NCI-H2029 treated with DMSO at 0.1 percent for 48 hours (cell line): ENCODE data around the gene EEF1A1.
"Not testable (repeated sequence)": the region's sequence is repeated elsewhere in the genome, so short reads cannot be mapped to it uniquely, and the experiment has no call there.

Source experiments
- DNase-seq: peaks from one replicate; lab custom pipeline; 2025; lab: John Stamatoyannopoulos, UW

The EEF1A1 gene

DNA sequence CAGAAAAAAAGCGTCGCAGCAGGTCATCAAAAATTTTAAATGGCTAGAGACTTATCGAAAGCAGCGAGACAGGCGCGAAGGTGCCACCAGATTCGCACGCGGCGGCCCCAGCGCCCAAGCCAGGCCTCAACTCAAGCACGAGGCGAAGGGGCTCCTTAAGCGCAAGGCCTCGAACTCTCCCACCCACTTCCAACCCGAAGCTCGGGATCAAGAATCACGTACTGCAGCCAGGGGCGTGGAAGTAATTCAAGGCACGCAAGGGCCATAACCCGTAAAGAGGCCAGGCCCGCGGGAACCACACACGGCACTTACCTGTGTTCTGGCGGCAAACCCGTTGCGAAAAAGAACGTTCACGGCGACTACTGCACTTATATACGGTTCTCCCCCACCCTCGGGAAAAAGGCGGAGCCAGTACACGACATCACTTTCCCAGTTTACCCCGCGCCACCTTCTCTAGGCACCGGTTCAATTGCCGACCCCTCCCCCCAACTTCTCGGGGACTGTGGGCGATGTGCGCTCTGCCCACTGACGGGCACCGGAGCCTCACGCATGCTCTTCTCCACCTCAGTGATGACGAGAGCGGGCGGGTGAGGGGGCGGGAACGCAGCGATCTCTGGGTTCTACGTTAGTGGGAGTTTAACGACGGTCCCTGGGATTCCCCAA is at the start of gene EEF1A1:
Gene EEF1A1 (minus strand): TSS at position 345 of the 663 bp plus-strand sequence. CDS start 1,006 bp downstream, outside the sequence.
- DNase-seq = peak; percentile 97

DNA sequence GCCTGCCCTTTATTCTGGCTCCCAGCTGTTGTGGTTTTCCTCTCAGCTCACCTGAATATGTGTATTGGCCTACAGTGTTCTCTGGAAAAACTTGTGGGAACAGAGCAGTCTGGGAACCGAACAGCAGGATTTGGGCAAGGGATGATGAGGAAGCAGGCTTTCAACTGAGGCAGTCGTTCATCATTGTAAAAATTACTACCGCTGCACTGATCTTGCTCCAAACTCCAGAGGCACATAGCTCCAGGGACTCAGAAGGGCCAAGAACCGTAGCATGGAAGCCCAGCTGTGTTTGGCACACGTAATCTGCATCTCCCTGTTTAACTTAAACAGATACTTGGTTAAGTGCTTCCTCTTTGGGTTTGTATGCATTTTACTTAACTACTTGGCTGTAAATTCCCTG is 48.3 kb upstream of the EEF1A1 start:
- no peak for DNase-seq

DNA sequence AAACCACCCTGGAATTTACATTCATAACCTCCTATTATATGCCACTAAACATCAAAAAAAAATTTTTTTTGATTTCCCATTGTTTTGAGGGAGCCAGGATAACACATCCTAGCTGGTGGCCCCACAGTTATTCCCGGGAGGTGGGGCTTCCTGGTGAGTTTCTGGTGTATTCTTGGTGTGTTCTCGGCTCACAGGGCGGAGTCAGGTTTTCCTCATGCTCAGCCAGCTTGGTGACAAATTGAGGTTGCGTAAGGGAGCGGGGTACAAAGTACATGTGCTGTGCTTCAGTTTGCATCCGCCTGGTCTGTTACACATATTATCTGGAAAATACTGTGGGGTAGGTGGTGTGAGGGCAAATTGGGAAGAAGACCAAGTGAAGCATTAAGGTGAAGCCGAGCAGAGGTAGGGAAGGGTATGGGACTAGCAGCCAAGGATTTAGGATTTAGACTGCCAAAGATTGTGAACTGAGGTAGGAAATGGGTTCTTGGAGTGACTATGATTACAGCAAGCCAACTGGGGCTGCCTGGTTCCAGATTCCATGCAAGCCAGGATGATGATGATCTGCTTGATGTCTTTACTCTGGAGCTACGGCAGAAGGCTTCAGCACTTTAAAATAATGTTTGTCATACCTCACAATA is 46.2 kb upstream of the EEF1A1 start:
- DNase-seq = no peak

DNA sequence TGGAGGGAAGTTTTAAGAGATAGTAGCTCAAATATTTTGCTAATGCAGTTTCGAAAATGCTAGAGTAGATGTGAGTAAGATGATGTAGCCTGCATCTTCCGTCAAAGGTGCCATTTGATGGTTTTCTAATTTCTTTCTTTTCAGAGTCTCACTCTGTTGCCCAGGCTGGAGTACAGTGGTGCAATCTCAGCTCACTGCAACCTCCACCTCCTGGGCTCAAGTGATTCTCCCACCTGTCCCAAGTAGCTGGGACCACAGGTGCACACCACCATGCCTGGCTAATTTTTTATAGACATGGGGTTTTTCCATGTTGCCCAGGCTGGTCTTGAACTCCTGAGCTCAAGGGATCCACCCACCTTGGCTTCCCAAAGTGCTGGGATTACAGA is 45.6 kb upstream of the EEF1A1 start:
- DNase-seq = not testable (repeated sequence)

DNA sequence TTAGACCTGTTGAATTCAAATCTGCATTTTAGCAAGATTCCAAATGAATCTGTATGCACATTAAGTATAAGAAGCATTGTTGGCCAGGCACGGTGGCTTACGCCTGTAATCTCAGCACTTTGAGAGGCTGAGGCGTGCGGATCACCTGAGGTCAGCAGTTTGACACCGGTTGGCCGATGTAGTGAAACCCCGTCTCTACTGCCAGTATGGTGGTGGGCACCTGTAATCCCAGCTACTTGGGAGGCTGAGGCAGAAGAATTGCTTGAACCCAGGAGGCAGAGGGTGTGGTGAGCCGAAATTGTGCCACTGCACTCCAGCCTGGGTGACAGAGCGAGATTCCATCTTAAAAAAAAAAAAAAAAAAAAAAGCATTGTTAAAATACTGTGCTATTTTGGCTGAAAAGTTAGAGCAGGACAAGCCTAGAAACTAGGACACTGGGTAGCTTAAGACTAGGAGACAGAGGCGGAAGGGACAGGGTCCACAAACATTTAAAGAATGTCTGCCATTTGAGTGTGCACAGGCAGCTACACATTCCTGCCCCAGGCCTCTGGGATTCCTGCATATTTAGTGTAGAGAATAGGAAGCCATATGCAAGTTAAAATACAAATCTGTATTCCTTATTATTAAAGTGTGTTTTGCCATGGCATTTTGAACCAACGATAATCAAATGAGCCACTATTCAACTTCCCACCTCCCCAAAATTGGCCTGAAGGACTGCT is 45.1 kb upstream of the EEF1A1 start:
- no peak for DNase-seq

DNA sequence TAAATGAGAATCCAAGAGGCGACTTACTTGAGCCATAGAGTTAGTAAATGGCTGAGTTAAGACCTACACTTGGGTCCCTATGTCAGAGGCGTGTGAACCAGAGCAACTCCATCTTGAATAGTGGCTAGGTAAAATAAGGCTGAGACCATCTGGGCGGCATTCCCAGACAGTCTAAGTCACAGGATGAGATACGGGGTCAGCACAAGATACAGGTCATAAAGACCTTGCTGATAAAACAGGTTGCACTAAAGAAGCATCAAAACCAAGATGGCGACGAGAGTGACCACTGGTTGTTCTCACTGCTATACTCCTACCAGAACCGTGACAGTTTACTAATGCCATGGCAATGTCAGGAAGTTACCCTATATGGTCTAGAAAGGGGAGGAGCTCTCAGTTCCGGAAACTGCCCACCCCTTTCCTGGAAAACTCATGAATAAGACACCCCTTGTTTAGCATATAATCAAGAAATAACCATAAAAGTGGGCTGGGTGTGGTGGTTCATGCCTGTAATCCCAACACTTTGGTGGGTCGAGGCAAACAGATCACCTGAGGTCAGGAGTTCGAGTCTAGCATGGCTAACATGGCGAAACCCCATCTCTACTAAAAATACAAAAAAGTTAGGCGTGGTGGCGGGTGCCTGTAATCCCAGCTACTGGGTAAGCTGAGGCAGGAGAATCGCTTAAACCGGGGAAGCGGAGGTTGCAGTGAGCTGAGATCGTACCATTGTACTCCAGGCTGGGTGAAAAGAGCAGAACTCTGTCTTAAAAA is 43.9 kb upstream of the EEF1A1 start:
- no peak for DNase-seq

DNA sequence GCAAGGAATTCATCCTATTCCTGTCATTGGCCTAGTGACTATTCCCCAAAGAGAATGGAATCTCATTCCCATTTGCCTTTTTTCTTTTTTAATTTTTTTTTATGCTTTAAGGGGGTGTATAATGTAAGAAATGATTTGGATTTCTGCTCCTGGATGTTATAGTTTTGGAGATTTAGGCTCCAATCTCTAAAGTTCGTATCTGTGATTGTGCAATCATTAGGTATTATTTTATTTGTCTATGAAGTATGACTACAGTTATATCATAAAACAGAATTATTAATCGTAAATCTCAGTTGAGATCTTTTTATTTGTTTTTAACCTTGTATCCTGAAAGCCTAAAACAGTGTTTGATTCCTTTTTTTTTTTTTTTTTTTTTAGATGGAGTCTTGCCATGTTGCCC is 41.7 kb upstream of the EEF1A1 start:
- no peak for DNase-seq

DNA sequence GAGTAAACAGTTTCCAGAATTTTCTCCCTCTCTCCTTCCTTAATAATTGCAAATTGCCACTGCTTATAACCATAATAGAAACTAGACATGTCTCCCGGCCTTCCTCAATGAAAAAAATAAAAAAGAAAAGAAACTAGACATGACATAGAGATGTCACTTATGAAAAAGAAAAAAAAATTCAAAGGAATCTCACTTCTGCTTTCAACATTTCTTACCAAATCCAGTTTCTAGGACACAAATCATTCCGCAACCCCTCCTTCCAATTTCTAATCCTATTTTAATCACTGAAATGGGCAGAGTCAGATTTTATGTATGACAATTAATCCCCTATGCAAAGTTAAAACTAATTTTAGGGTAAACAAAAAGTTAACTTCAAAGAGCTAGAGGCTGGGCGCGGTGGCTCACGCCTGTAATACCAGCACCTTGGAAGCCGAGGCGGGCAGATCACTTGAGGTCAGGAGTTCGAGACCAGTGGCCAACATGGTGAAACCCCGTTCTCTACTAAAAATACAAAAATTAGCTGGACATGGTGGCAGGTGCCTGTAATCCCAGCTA is 40.1 kb upstream of the EEF1A1 start:
- no peak for DNase-seq

DNA sequence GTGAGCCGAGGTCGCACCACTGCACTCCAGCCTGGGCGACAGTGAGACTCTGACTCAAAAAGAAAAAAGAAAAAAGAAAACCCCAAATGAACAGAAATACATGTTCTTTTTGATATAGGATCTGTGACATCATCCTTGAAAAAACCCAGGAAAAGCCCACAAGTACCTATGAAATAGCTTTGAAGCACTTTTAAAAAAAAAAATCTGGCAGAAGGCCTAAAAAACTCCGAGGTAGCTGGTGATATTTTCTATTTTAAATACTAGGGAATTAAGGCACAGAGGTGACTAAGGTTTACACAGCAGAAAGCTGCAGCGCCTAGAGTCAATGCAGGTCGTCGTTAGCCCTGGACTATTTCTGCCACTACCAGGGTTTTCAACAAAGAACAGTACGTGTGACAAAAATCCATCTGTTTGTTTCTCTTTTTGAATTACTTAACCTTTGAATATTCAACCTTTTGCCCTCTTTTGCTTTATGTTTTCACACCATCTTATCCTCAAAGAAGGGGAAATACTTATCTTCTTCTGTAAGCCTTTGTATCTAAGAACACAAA is 39.4 kb upstream of the EEF1A1 start:
- no peak for DNase-seq

DNA sequence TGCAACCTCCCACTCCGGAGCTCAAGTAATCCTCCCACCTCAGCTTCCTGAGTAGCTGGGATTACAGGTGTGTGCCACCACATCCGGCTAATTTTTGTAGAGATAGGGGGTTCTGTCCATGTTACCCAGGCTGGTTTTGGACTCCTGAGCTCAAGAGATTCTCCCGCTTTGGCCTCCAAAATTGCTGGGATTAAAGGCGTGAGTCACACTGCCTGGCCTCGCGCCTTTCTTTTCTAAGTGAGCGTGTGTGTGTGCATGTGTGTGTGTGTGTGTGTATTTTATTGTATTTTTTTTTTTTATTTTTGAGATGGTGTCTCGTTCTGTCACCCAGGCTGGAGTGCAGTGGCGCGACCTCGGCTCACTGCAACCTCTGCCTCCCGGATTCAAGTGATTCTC is 38.6 kb upstream of the EEF1A1 start:
- not testable (repeated sequence) for DNase-seq

DNA sequence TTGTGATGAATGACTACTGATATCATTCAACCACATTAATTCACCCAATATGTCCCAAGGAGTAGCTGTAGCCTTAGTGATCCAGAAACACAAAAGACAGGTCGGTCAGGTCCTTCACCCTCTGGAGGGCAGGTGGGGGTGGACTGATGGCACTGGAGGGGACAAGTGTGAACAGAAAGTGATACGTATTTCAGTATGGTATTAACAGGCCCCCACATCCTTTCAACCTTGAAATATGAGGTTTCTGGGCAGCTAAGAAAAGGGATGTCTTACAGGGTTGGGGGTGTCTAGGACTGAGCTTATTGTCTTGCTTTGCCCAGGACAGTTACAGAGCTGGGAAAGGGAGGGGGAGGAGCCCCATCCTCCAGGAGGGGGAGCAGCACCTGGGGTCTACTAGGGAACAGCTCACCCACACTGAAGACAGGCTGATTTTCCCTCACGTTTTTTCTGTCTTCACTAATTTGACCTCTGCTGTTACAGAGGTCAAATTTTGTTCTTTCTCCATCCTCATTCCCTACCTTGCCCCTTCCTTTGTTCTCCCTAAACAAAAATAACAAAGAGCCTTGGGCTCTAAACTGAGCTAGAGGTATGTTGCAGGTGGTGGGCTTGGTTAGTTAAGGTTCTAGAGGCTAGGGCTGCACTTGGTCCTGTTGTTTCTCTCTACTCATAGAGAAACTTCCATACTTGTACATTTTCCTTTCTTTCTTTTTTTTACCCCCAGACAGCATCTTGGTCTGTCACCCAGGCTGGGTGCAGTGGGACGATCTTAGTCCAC is 38.0 kb upstream of the EEF1A1 start:
- DNase-seq = no peak

DNA sequence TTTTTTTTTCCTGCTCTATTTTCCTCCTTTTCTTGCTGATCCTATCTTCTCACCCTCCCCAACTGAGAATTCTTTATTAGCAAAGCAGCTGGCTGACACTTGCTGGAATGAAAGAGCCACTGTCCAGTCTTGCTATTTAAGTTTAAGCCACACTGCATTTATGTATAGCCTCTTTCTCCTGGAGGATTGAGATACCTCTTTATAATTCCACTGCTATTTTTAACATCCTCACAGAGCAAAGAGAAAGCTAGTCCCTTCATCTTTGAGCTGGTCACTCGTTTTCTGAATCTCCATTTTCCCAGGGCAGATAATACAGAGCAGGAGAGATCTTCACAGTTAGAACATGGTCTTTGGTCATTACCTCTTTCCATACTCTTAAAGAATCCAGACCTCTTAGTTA is 36.0 kb upstream of the EEF1A1 start:
- DNase-seq = no peak

DNA sequence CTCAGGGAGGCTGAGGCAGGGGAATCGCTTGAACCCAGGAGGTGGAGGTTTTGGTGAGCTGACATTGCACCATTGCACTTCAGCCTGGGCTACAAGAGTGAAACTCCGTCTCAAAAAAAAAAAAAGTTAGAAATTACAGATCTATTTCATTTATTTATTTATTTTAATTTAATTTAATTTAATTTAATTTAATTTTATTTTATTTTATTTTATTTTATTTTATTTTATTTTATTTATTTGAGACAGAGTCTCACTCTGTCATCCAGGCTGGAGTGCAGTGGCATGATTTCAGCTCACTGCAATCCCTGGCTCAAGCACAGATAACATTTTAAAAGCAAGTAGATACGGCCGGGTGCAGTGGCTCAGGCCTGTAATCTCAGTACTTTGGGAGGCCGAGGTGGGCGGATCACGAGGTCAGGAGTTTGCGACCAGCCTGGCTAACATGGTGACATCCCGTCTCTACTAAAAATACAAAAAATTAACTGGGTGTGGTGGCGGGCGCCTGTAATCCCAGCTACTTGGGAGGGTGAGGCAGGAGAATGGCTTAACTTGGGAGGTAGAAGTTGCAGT is 34.6 kb upstream of the EEF1A1 start:
- DNase-seq = not testable (repeated sequence)

DNA sequence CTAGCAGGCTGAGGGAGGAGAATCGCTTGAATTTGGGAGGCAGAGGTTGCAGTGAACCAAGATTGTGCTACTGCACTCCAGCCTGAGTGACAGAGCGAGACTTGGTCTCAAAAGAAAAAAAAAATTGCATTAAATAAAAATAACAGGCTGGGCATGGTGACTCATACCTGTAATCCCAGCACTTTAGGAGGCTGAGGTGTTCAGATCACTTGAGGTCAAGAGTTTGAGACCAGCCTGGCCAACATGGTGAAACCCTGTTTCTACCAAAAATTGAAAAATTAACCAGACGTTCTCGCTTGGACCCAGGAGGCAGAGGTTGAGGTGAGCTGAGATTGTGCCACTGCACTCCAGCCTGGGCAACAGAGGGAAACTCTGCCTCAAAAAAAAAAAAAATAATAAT is 30.3 kb upstream of the EEF1A1 start:
- DNase-seq = not testable (repeated sequence)

DNA sequence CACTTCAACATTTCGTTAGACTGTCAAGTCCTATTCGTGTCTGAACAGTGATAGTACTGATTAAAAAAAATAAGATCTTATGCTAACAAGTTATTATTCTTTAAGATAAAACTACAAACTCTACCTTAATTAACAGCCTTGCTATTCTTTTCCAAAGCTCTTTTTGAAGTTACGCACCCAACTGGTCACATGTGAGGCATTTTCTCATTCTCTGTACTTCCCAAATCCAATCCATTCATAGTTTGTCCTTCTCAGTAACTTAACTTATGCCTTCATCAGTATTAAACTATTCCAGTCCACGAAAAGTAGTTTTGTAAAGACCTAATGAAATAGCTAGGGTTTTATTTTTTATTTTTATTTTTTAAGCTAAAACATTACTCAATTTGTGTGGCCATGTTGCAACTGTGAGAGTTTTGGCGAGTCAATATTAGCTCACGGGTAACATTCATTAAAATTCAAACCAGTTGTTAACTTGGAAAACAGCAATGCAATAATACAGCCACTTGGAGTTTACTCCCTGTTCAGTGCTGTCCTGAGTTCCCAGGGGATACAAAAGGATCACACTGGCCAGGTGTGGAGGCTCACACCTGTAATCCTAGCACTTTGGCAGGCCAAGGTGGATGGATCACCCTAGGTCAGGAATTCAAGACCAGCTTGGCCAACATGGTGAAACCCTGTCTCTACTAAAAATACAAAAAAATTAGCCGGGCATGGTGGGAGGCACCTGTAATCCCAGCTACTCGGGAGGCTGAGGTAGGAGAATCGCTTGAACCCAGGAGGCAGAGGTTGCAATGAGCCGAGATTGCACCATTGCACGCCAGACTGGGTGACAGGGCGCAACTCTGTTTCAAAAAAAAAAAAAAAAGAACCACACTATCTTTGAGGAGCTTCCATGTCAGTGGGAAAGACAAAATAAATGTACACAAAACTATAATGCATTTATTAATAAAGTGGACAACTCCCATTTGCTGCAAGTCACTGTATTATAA is 27.9 kb upstream of the EEF1A1 start:
- no peak for DNase-seq

DNA sequence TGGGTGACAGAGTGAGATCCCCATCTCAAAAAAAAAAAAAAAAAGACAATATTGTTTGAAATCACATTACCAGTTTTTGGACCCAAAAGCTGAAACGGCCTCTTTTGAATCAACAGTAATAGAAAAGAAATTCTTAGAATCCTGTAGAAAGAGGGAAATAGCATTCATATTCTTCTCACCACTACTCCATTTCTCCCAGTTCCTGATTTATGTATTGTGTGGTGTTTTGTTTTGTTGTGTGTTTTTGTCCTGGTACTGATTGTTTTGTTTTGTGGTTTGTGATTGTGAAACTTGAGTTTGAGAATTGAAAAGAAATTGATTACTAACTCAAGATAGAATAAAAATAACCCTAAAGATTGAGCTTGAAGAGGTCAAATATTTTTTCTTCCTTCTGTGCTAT is 26.2 kb upstream of the EEF1A1 start:
- DNase-seq = no peak

DNA sequence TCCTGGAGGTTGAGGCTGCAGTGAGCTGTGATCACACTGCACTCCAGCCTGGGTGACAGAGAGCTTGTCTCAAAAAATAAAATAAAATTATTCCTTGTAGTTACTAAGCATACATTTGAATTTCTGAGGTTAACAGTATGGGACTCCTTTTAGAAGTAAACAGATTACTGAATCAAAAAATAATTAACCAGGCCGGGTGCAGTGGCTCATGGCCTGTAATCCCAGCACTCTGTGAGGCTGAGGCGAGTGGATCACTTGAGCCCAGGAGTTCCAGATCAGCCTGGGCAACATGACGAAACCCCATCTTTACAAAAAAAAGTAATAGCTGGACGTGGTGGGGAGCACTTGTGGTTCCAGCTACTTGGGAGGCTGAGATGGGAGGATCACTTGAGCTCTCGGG is 22.1 kb upstream of the EEF1A1 start:
- DNase-seq = no peak

DNA sequence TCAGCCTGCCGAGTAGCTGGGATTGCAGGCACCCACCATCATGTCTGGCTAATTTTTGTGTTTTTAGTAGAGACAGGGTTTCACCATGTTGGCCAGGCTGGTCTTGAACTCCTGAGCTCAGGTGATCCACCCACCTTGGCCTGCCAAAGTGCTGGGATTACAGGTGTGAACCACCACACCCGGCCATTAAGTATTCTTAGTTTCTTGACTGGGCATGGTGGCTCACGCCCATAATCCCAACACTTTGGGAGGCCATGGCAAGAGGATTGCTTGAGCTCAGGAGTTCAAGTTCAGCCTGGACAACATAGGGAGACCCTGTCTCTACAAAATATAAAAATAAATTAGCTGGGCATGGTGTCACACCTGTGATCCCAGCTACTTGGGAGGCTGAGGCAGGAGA is 21.6 kb upstream of the EEF1A1 start:
- DNase-seq = not testable (repeated sequence)

DNA sequence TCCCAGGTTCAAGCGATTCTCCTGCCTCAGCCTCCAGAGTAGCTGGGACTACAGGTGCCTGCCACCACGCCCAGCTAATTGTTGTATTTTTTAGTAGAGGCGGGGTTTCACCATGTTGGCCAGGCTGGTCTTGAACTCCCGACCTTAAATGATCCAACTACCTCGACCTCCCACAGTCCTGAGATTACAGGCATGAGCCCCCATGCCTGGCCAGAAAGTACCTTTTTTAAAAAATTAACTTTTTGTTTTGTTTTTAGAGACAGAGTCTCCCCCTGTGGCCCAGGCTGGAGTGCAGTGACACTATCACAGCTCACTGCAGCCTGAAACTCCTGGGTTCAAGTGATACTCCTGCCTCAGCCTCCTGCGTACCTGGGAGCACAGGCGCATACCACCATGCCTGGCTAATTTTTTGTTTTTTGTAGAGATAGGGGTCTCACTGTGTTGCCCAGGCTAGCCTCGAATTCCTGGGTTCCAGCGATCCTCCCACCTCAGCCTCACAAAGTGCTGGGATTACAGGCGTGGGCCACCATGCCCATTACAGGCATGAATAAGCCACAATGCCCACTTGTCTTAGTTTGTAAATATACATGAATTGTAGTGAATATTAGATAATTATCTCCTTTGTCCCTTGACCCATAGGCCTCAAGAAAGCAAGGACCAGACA is 17.4 kb upstream of the EEF1A1 start:
- no peak for DNase-seq
